Loucy (cell line): ENCODE data around the gene UNC5C.

ENCODE experiments used
- H2AFZ ChIP-seq: fragments of 200-600 bp; sonication (generic); 2 replicates; pipeline ENCODE4 v1.6.0; 2016; ENCODE audit warnings: antibody characterized with exemption, mild to moderate bottlenecking, low read length, moderate library complexity
- H3F3A ChIP-seq: fragments of 200-600 bp; 2 replicates; pipeline ENCODE4 v1.6.0; 2016; ENCODE audit warnings: antibody characterized with exemption, low read depth, mild to moderate bottlenecking
- H3K27me3 ChIP-seq: fragments of 200-600 bp; sonication (generic); 2 replicates; pipeline ENCODE4 v1.6.1; 2014; ENCODE audit warnings: low read length, mild to moderate bottlenecking; ENCODE audit not compliant: insufficient read depth, poor library complexity, severe bottlenecking
- H3K36me3 ChIP-seq: fragments of 200-600 bp; sonication (generic); 2 replicates; pipeline ENCODE4 v1.6.1; 2016; ENCODE audit warnings: low read length; ENCODE audit not compliant: insufficient read depth
- H3K4me1 ChIP-seq: fragments of 200-600 bp; sonication (generic); 2 replicates; pipeline ENCODE4 v1.5.1; 2014; ENCODE audit warnings: low read length, mild to moderate bottlenecking; ENCODE audit not compliant: insufficient read depth, poor library complexity, severe bottlenecking
- H3K4me2 ChIP-seq: fragments of 200-600 bp; sonication (generic); 2 replicates; pipeline ENCODE4 v1.6.0; 2014; ENCODE audit warnings: antibody characterized with exemption, low read length, low read depth, mild to moderate bottlenecking; ENCODE audit not compliant: poor library complexity, severe bottlenecking
- H3K4me3 ChIP-seq: fragments of 200-600 bp; sonication (generic); 2 replicates; pipeline ENCODE4 v1.5.1; 2014; ENCODE audit warnings: low read length, mild to moderate bottlenecking, mixed read lengths; ENCODE audit not compliant: poor library complexity, severe bottlenecking
- H3K79me2 ChIP-seq: fragments of 200-600 bp; sonication (generic); 2 replicates; pipeline ENCODE4 v1.6.1; 2014; ENCODE audit warnings: low read length; ENCODE audit not compliant: insufficient read depth
- H3K9ac ChIP-seq: fragments of 200-600 bp; sonication (generic); 2 replicates; pipeline ENCODE4 v1.6.0; 2014; ENCODE audit warnings: mild to moderate bottlenecking, low read depth, low read length, moderate library complexity; ENCODE audit not compliant: poor library complexity, severe bottlenecking
- H3K9me2 ChIP-seq: fragments of 200-600 bp; sonication (generic); replicated peaks from 2 replicates; pipeline ENCODE4 v1.6.1; 2016; ENCODE audit warnings: low read depth, low read length, mixed read lengths
- H3K9me3 ChIP-seq: fragments of 200-600 bp; sonication (generic); 2 replicates; pipeline ENCODE4 v1.6.1; 2014; ENCODE audit warnings: mild to moderate bottlenecking, antibody characterized with exemption, low read length, low read depth; ENCODE audit not compliant: insufficient read depth
- H4K20me1 ChIP-seq: fragments of 200-600 bp; sonication (generic); 2 replicates; pipeline ENCODE4 v1.6.0; 2014; ENCODE audit warnings: antibody characterized with exemption, low read length, mild to moderate bottlenecking; ENCODE audit not compliant: insufficient read depth, poor library complexity, severe bottlenecking
- EZH2phosphoT487 ChIP-seq: fragments of 200-600 bp; IDR thresholded peaks from 2 replicates; pipeline ENCODE4 v1.6.1; 2018; ENCODE audit warnings: antibody characterized with exemption, mild to moderate bottlenecking, moderate library complexity, borderline replicate concordance
- TF ChIP-seq, protein P1 (sequence below): fragments of 200-600 bp; sonication (generic); conservative IDR thresholded peaks from 2 replicates; pipeline ENCODE4 v1.5.1; 2014; ENCODE audit warnings: mild to moderate bottlenecking, antibody characterized with exemption, low read length

The UNC5C gene

DNA sequence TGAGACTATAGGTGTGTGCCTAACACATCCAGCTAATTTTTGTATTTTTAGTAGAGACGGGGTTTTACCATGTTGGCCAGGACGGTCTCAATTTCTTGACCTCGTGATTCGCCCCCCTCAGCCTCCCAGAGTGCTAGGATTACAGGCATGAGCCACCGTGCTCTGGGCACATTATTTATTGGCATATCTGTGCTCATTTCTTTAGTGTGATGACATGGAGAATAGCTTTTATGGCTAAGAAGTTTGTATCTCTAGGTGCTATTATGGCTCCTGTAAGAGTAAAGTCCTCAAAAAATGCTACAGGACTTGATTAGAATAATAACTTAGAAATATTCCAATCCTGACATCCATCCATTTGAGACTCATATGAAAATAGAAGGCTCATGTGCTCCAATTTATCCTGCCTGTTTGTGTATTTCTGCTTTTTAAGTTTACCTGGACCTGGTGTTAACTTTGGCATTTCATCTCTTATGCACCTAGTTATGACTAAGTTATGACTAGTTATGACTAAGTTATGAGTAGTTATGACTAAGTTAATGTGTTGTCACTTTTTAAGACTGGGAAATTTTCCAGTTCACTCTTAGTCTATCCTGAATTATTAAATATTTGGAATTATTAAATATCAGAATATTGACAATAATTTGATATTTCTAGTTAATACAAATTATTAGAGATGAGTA lies 36.4 kb upstream of the UNC5C start:
- no peak for TF ChIP-seq EZH2phosphoT487
- TF ChIP-seq, protein P1, sequence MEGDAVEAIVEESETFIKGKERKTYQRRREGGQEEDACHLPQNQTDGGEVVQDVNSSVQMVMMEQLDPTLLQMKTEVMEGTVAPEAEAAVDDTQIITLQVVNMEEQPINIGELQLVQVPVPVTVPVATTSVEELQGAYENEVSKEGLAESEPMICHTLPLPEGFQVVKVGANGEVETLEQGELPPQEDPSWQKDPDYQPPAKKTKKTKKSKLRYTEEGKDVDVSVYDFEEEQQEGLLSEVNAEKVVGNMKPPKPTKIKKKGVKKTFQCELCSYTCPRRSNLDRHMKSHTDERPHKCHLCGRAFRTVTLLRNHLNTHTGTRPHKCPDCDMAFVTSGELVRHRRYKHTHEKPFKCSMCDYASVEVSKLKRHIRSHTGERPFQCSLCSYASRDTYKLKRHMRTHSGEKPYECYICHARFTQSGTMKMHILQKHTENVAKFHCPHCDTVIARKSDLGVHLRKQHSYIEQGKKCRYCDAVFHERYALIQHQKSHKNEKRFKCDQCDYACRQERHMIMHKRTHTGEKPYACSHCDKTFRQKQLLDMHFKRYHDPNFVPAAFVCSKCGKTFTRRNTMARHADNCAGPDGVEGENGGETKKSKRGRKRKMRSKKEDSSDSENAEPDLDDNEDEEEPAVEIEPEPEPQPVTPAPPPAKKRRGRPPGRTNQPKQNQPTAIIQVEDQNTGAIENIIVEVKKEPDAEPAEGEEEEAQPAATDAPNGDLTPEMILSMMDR: no peak
- Histone ChIP-seq H3F3A (no peaks in the 10 kb centered on the region), H3K9me3 (no peaks in the 10 kb centered on the region), H2AFZ (no peak overlapping the region), H3K27me3 (no peaks in the 10 kb centered on the region), H3K4me3 (no peak overlapping the region), H4K20me1 (no peaks in the 10 kb centered on the region), H3K9ac (no peak overlapping the region), H3K79me2 (no peaks in the 10 kb centered on the region), H3K9me2 (0 out of 2 replicates have a peak, but pooled peaks cover 4% of the 10 kb centered on the region), H3K4me2 (no peak overlapping the region), H3K36me3 (no peaks in the 10 kb centered on the region), H3K4me1 (no peaks in the 10 kb centered on the region)

DNA sequence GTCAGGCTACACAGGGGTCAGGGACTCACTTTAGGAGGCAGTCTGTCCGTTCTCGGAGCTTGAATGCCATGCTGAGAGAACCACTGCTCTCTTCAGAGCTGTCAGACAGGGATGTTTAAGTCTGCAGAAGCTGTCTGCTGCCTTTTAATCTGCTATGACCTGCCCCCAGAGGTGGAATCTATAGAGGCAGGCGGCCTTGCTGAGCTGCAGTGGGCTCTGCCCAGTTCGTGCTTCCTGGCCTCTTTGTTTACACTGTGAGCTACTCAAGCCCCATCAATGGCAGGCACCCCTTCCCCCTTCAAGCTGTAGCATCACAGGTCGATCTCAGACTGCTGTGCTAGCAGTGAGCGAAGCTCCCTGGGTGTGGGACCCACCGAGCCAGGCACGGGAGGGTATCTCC lies 31.5 kb upstream of the UNC5C start:
- H2AFZ ChIP-seq: no peak overlapping the region
- TF ChIP-seq, protein P1: no peak
- TF ChIP-seq EZH2phosphoT487: no peak
- H3F3A ChIP-seq: no peaks in the 10 kb centered on the region
- H3K9me3 ChIP-seq: no peaks in the 10 kb centered on the region
- no peak overlapping the region for H3K9ac ChIP-seq
- H3K4me3 ChIP-seq: no peak overlapping the region
- 0 out of 2 replicates have a peak, but pooled peaks cover 4% of the 10 kb centered on the region for H3K9me2 ChIP-seq
- H4K20me1 ChIP-seq: no peaks in the 10 kb centered on the region
- no peaks in the 10 kb centered on the region for H3K4me1 ChIP-seq
- no peak overlapping the region for H3K4me2 ChIP-seq
- no peaks in the 10 kb centered on the region for H3K36me3 ChIP-seq
- no peaks in the 10 kb centered on the region for H3K27me3 ChIP-seq
- H3K79me2 ChIP-seq: no peaks in the 10 kb centered on the region

DNA sequence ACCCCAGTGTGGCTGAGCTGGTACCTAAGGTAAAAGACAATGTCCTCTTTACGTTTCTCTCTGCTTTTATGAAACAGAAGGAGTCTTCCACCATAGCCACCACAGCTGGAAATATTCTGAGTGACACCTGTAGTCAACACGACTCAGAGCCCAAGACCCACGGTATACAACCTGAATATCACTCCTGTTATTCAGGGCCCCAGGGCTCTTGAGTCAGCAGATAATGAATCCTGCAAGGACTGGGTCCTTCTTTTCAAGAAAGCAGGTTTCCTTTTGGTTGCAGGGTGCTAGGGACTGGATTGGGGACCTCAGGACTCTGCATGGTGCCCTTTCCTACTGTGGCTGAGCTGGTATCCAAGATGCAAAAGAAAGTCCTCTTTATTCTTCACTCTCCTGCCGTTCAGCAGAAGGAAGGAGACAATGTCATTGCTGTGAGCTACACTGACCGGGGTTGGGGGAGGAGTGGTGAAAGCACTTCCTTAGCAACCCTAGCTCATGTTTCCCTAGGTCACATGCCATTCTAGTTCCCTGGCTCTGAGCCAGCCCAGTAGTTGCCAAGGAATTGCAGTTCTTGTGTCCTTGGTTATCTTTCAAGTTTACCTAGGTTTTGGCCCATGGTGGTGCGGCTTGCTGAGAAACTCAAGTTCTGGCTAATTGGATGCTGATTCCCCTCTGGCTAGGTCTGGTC lies 23.7 kb upstream of the UNC5C start:
- no peaks in the 10 kb centered on the region for H3K36me3 ChIP-seq
- H3K4me2 ChIP-seq: no peak overlapping the region
- H3K9me3 ChIP-seq: no peaks in the 10 kb centered on the region
- TF ChIP-seq, protein P1: no peak
- no peak for TF ChIP-seq EZH2phosphoT487
- H3K9me2 ChIP-seq: no peaks in the 10 kb centered on the region
- no peaks in the 10 kb centered on the region for H3K27me3 ChIP-seq
- no peaks in the 10 kb centered on the region for H3F3A ChIP-seq
- no peak overlapping the region for H3K9ac ChIP-seq
- no peaks in the 10 kb centered on the region for H4K20me1 ChIP-seq
- no peaks in the 10 kb centered on the region for H3K79me2 ChIP-seq
- no peak overlapping the region for H2AFZ ChIP-seq
- H3K4me3 ChIP-seq: no peak overlapping the region
- no peaks in the 10 kb centered on the region for H3K4me1 ChIP-seq
